HG03097 (cell line): ENCODE measurements around the gene ZNF415.
"Not testable (repeated sequence)": the region's sequence is repeated elsewhere in the genome, so short reads cannot be mapped to it uniquely, and the experiment has no call there.

Source experiments
- ATAC-seq: cut with Tn5 transposase; IDR thresholded peaks from one replicate; pipeline ENCODE4 v1.9.1; 2021; ENCODE audit not compliant: unreplicated experiment, low FRiP score

The ZNF415 gene

DNA sequence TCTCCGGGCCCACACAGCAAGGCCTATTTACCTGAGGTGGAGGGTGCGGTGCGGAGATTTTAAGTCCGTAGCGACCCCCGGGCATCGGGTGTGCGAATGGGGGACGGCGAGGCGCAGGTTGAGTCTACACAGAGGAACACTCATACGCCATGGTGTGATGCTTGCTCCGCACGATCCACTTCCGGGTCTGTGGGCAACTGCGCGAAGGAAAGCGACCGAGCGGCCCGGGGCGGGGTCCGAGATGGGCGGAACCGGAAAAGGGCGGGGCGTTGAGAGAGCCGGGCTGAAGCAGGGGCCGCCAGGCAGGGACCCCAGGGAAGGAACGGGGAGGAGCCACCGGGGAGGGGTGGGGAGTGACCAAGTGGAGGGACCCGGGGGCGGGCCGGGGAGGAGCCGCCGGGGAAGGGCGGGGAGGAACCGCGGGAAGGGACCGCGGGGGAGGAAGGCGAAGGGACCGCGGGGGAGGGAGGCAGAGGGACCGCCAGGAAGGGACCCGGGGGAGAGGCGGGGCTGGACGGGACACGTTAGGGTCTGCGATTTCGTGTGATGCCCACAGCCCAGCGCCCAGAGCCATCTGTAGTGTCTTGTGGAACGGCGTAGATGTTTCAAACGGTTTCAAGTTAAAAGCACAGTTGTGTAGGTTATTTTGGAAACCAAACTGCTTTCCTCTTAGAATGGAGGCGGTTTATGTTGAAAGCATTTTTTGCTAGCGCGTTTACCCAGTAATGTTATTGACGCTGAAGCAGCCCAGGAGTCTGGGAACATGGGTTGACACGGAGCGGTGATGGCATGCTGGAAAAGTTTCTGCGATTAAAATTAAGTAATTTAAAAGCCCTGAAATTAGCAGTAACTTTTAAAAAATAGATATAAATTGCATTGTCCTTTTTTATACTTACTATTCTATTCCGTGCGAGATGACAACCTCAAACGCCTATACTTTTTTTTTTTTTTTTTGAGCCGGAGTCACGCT lies 29.2 kb downstream of the ZNF415 start, which contains the start of gene ZNF160:
Gene ZNF160, minus strand, starts transcription at position 189 of the 970 bp plus-strand sequence. CDS start 17,146 bp downstream, outside the sequence.
- ATAC-seq: peak; percentile 97

DNA sequence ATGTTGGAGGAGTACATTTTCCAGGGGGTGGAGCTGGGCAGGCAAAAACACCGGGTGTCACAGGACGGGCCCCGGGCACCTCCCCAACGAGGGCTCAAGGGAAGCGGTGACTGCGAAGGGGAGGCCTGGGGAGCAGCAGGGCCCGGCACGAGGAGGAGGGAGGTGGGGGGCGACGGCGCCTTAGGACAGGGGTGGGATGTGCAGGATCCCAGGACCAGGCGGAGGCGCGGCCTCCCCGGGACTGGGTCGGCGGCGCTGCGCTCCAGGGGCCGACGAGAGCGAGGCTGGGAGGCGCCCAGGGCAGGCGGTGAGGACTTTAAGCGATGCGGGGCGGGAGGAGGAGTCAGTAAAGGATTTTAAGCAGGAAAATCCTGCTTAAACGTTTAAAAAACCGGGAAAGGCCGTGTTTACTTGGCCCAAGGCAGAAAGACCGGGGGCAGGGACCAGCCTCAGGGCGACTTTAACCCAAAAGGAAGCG lies 29.9 kb downstream of the ZNF415 start:
- ATAC-seq: peak; percentile 11

GRCh38 chr19:53102206-53102755 lies 30.4 kb downstream of the ZNF415 start:
- no peak for ATAC-seq

GRCh38 chr19:53101518-53101917 lies 31.2 kb downstream of the ZNF415 start:
- ATAC-seq: no peak

- ATAC-seq: not testable (repeated sequence)
Observed at GRCh38 chr19:53098570-53098969, 34.1 kb downstream of the ZNF415 start.

GRCh38 chr19:53096982-53097690 lies 35.6 kb downstream of the ZNF415 start:
- not testable (repeated sequence) for ATAC-seq

DNA sequence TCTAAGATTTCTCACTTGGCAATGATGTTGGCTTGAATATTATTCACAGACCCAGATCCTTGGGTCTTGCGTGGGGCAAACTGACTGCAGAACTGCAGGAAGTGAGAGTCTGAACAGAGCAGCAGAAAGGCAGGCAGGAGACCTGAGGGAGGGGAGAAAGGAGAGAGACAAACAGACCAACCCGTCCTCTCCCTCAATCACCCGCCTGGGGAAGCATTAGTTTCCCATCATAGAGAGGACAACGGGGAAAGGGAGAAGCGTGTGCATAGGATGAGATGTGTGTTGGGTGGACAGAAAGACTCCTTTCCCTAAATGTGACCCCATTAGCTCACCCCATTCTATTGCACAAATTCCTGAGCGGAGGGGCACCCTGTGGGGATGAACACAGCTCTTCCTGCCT lies 36.1 kb downstream of the ZNF415 start:
- ATAC-seq: not testable (repeated sequence)

DNA sequence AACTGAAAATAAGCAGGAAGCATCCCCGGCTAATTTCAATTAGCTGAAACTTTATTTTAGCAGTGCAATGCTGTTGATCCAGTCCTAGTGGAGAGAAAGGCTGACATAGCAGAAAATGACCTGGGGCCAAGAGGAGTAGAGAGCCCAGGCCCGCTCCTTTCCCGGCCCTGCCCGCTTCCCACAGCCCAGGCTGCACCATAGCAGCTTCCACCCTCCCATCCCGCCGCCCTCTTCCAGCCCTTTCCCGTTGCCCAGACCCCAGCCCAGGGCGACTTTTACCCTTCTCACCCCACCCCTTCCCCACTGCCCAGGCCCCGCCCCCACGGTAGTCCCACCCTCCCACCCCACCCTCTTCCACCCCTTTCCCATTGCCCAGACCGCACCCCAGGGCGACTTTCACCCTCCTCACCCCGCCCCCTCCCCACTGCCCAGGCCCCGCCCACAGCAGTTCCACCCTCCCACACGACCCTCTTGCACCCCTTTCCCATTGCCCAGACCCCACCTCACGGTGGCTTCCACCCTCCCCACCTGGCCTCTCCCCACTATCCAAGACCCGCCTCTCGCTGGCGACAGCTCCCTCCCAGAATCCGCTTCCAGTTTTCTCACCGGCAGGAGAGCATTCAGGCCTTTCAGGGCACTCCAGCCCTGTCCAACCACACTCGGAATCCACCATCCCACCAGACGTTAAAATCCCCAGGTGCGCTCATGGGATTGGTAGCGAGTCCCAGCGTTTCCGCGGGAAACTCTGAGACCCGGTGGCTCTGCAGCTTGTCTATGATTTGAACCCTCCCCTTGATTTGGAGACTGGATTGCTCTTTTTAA lies 37.7 kb downstream of the ZNF415 start:
- no peak for ATAC-seq

DNA sequence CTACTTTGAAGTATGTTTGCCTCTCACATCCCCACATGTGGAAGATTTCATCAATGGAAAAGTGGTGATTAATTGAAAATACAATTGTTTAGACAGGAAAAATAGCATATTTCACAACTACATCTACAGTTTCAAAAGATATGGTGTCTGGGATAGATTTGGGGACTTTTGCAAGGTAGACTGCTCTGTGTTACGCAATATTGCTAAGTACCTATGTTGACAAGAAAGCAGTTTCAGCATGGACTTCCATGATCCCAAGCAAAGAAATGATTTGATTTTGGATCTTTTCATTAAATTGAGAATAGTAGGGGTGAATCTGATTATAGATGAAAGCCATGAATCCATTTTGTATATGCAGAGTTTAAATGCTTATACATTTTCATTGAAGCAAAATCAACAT lies 40.0 kb downstream of the ZNF415 start:
- no peak for ATAC-seq

GRCh38 chr19:53091413-53092254 lies 41.1 kb downstream of the ZNF415 start:
- ATAC-seq: no peak

GRCh38 chr19:53088091-53088490 lies 44.6 kb downstream of the ZNF415 start:
- ATAC-seq: no peak

DNA sequence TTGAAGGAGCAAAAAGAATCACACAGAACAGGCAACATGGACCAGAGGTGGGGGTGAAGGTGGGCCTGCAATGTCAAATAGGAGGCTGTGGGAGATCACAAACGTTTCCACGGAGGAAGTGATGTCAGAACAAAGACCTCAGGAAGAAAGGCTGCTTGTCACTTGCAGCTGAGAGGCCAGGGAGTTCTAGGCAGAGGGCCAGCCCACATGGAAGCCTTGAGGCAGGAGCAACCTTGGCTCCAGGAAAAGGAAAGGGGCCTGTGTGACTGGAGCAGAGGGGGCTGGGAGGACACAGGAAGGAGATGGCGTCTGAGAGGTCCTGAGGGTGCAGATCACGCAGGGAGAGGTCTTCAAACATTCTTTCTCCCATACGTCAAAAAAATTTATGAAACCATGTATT lies 45.8 kb downstream of the ZNF415 start:
- ATAC-seq: no peak

DNA sequence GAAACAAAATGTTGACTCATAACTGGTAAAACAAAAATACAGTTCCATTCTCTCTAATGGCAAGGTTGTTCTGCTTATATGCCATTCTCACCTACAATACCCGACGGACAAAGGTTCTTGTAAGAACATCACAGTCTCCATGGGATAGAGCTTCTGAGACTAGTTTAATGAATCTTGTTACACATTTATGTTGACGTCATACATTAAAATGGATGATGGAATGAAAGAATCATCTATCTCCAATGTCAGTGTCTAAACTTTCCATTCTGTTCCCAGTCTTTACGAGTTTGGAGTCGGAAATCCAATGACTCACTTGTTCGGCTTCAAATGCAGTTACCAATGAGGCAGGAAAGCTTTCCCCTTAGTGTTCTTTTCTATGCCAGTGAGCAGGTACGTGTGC lies 47.2 kb downstream of the ZNF415 start:
- ATAC-seq: no peak

DNA sequence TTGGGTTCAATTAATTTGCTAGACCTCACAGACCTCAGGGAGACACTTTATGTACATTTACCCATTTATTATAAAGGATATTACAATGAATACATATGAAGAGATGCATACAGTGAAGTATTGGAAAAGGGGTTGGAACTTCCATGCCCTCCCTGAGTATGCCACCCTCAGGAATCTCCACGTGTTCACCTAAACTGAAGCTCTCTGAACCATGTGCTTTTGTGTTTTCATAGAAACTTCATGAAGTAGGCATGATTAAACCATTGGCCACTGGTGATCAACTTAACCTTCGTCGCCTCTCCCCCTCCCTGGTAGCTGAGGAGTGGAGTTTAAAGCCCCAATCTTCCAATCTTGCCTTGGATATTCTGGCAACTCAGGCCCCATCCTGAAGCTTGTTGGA lies 49.8 kb downstream of the ZNF415 start:
- no peak for ATAC-seq

DNA sequence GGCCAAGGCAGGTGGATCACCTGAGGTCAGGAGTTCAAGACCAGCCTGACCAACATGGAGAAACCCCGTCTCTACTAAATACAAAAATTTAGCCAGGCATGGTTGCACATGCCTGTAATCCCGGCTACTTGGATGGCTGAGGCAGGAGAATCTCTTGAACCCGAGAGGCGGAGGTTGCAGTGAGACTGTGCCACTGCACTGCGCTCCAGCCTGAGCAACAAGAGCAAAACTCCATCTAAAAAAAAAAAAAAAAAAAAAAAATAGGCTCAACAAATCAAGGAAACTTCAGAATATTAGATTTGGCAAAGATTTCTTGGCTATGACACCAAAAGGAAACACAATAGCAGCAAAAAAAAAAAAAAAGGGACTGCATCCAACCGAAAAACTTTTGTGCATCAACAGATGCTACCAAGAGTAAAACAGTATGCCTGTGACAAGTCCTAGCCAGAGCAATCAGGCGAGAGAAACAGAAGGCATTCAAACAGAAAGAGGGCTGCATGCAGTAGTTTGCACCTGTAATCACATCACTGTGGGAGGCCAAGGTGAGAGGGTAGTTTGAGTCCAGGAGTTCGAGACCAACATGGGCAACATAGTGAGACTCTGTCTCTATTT lies 53.3 kb downstream of the ZNF415 start:
- ATAC-seq: no peak

DNA sequence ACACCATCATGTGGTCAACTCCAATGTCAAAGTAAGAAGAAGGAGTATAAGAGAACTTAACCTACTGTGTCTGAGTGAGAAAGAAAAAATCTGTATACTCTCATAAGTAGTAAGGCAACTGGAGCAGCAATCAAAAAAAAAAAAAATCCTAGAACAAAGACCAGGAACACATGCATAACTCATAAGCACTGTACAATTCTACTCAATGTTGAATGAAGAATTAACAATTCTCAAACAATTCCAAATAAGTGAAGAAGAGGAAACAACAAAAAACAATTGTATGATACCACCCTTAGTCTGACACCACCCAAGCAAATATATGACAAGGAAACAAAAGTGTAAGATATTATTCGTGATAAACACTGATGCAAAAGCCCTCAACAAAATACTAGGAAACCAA lies 54.0 kb downstream of the ZNF415 start:
- ATAC-seq: no peak

DNA sequence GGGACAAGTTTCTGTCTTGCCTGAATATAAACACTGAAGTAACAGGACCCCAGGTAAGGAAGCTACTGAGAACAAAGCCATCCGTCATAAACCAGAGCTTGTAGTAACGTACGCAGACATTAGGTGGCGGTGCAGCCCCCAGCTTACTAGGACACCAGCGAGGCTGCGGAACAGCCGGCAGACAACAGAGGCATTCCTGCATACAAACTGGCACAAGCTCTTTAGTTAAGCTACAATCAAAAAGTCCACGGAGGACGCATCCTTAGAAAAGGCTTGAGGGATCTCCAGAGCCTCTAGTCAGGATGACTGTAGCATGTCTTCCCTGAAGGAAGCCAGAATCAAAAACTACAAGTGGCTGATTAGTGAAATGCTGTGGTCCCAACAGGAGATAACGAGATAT lies 55.7 kb downstream of the ZNF415 start:
- no peak for ATAC-seq

DNA sequence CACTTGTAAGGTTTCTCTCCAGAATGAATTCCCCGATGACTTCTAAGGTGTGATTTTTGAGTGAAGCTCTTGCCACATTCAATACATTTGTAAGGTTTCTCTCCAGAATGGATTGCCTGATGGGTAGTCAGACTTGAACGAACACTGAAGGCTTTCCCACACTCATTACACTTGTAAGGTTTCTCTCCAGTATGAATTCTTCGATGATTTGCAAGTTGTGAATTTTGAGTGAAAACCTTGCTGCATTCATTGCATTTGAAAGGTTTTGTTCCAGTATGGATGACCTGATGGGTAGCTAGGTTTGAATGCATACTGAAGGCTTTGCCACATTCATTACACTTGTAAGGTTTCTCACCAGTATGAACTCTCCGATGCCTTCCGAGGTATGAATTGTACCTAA lies 63.9 kb downstream of the ZNF415 start:
- no peak for ATAC-seq

DNA sequence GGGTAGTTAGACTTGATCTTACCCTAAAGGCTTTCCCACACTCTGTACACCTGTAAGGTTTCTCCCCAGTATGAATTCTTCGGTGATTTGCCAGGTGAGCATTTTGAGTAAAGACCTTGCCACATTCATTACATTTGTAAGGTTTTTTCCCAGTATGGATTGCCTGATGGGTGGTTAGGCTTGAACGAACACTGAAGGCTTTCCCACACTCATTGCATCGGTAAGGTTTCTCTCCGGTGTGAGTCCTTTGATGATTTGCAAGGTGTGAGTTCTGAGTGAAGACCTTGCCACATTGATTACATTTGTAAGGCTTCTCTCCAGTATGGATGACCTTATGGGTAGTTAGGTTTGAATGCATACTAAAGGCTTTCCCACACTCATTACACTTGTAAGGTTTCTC lies 64.5 kb downstream of the ZNF415 start:
- no peak for ATAC-seq
